ENCODE measurements around the gene SVBP.

SVBP gene

DNA sequence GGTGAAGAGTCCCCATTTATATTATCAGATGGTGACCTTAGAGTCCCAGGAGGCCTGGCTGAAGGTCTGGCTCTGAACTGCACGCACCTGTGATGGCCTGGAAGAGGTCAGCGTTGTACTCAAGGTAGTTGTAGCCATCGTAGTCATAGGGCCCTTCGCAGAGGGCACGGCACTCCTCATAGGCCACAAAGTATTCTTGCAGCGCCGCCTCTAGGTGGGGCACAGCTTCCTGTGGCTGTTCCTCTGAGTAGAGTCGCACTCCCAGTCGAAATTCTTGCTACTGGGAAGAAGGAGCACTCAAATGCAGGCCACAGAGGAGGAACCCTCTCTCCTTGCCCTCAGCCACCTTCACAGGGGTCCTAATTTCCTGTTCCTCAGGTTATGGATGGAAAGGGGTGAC, 58.1 kb downstream of the SVBP start:
- no peak for DNase-seq

DNA sequence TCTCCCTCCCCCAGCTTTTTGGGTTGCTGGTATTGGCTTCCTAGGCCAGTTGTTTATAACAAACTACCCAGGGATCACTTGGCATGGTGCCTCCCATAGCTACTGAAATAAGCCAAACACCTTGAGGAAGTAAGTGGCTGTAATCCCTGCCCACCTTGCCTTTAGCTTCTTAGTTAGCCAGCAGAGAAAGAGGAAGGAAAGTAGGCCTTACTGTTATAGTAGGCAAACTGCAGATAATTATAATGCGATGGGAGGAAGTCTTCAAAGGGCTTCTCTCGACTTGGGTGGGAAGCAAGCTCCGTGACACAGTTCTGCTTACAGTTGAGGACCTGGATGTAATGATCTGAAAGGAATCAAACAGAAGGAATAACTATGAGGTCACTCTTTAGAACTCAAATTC, 58.6 kb downstream of the SVBP start:
- DNase-seq = no peak

DNA sequence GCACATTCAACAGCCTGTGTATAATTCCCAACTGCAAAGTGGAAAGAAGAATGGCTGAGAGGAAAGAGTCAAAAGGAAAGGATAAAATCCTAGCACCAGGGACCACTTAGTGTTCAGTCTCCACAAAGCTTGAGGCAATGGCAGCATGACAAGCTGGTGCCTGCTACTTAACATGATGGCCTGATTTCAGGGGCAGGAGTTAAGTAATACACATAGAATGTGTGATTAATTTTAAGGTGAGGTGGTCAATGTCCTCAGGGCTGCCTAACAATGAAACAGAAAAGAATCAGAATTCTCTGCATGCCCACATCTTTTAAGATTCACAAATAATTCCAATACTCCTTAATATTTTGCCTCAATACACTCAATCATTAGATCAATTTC, 59.3 kb downstream of the SVBP start:
- DNase-seq = no peak
